Neutrophil (primary cell): Measurements from ENCODE around the gene RUNDC3A.
"Not testable (repeated sequence)": the region's sequence is repeated elsewhere in the genome, so short reads cannot be mapped to it uniquely, and the experiment has no call there.

Experiments
- H3K27ac ChIP-seq: fragments of 200-600 bp; sonication (generic); 2 replicates; pipeline ENCODE4 v1.5.1; 2016; ENCODE audit warnings: mild to moderate bottlenecking, moderate library complexity
- H3K27me3 ChIP-seq: fragments of 200-600 bp; sonication (generic); 2 replicates; pipeline ENCODE4 v1.6.0; 2016; ENCODE audit warnings: mild to moderate bottlenecking
- H3K36me3 ChIP-seq: fragments of 200-600 bp; sonication (generic); 2 replicates; pipeline ENCODE4 v1.5.1; 2017
- H3K4me1 ChIP-seq, 2 experiments: fragments of 200-600 bp in 1 of 2; sonication (generic) in 1 of 2; 1 replicate in 1 of 2; 2 replicates in 1 of 2; pipeline versions ENCODE4 v1.5.1 to v1.6.1; 2013 to 2016; ENCODE audit warnings: low read depth in 1 of 2, low read length in 1 of 2, mild to moderate bottlenecking in 1 of 2, moderate library complexity in 1 of 2; ENCODE audit not compliant: control insufficient read depth in 1 of 2, insufficient read depth in 1 of 2
- H3K4me3 ChIP-seq, 2 experiments: fragments of 200-600 bp in 1 of 2; sonication (generic) in 1 of 2; 1 replicate in 1 of 2; 2 replicates in 1 of 2; pipeline ENCODE4 v1.5.1; 2013 to 2016; ENCODE audit warnings: low read depth in 1 of 2, low read length in 1 of 2, mild to moderate bottlenecking in 1 of 2, moderate library complexity in 1 of 2
- H3K9me3 ChIP-seq: fragments of 200-600 bp; sonication (generic); 2 replicates; pipeline ENCODE4 v1.5.1; 2016
- TF ChIP-seq, protein P1 (sequence below): fragments of 200-600 bp; sonication (generic); IDR thresholded peaks from 2 replicates; pipeline ENCODE4 v1.5.1; 2016; ENCODE audit warnings: antibody characterized with exemption

RUNDC3A gene

DNA sequence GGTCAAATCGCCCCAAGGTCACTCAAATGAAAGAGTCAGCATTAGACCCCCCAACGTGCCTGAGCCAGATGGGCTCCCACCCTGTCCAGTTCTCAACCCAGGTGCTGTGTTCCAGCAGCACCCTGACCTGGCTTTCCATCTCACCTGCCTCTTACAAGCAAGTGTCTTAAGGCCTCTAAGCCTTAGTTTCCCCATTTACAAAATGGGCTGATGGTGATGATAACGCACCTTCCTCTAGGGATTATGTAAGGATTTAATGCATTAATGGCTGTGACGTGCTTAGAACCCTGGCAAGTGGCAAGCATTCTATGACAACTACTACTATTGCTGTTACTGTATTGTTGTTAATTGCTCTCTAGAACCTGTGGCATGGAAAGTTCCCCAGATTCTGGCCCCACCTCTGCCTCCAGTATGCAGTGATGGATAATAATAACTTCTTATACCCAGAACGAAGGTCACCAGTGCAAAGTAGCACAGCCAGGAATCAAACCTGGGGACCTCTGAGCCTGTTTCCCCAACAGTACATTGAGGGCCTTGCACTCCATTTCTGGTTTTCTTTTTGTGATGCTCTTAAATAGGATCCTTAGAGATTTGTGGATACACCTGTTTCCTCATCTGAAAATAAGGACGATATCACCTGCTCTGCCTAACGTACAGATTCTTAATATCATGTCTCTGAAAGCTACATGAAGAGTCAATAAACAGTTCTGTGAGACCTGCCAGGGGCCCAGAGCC lies 19.5 kb downstream of the RUNDC3A start:
- no peaks in the 10 kb centered on the region for H3K27me3 ChIP-seq
- TF ChIP-seq, protein P1, sequence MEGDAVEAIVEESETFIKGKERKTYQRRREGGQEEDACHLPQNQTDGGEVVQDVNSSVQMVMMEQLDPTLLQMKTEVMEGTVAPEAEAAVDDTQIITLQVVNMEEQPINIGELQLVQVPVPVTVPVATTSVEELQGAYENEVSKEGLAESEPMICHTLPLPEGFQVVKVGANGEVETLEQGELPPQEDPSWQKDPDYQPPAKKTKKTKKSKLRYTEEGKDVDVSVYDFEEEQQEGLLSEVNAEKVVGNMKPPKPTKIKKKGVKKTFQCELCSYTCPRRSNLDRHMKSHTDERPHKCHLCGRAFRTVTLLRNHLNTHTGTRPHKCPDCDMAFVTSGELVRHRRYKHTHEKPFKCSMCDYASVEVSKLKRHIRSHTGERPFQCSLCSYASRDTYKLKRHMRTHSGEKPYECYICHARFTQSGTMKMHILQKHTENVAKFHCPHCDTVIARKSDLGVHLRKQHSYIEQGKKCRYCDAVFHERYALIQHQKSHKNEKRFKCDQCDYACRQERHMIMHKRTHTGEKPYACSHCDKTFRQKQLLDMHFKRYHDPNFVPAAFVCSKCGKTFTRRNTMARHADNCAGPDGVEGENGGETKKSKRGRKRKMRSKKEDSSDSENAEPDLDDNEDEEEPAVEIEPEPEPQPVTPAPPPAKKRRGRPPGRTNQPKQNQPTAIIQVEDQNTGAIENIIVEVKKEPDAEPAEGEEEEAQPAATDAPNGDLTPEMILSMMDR = no peak
- no peaks in the 10 kb centered on the region for H3K36me3 ChIP-seq
- H3K4me1 ChIP-seq = peaks cover 62 to 66% of the 10 kb centered on the region in 2 experiments
- no peaks in the 10 kb centered on the region for H3K9me3 ChIP-seq
- H3K27ac ChIP-seq = no peak overlapping the region
- no peak overlapping the region for H3K4me3 ChIP-seq

DNA sequence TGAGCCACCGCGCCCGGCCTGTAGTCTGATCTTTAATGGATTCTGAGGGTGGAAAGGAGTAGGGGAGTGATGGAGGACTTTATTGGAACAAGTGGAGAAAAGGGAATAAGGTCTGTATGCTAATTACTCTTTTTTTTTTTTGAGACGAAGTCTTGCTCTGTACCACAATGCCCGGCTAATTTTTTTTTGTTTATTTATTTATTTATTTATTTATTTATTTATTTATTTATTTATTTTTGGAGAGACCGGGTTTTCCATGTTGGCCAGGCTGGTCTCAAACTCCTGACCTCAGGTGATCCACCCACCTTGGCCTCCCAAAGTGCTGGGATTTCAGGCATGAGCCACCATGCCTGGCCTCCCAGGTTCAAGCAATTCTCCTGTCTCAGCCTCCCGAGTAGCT lies 21.1 kb downstream of the RUNDC3A start:
- peaks cover 69 to 74% of the 10 kb centered on the region in 2 experiments for H3K4me1 ChIP-seq
- H3K27me3 ChIP-seq, H3K4me3 ChIP-seq, H3K9me3 ChIP-seq, H3K27ac ChIP-seq, H3K36me3 ChIP-seq: not testable (repeated sequence)

DNA sequence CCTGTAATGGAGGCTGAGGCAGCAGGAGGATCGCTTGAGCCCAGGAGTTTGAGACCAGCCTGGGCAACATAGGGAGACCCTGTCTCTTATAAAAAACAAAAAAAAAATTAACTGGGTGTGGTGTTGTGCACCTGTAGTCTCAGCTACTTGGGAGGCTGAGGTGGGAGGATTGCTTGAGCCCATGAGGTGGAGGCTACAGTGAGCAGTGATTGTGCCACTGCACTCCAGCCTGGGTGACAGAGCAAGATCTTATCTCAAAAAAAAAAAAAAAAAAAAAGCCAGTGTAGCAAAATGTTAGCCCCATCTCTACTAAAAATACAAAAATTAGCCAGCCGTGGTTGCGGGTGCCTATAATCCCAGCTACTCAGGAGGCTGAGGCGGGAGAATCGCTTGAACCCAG lies 21.9 kb downstream of the RUNDC3A start:
- not testable (repeated sequence) for H3K9me3 ChIP-seq, H3K27ac ChIP-seq, H3K27me3 ChIP-seq, H3K4me3 ChIP-seq, H3K36me3 ChIP-seq
- peaks cover 71 to 76% of the 10 kb centered on the region in 2 experiments for H3K4me1 ChIP-seq

DNA sequence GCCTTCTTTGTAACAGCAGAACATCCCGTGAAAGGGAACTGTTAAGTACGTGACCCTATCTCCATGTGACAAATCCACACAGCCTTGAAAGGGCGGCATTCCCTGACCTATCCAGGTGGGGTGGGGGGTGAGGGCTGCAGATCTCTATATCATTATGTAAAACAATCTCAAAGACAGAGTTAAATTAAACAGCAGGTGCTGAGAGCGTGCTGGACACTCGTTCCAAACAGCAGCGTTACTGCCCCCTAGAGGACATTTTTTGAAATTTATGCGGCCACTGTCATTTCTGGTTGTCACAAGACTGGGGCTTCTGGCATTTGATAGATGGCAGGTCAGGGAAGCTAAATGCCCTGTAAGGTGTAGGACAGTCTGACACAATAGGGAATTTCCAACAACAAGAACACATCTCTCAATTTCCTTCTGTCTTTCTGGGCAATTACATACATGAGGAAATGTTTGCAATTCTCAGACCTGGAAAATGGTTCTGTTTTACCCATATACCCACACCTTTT lies 22.9 kb downstream of the RUNDC3A start:
- Histone ChIP-seq H3K4me3 (peak overlapping the region in 1 of 2 experiments; percentile 43), H3K9me3 (no peaks in the 10 kb centered on the region), H3K27ac (peak overlapping the region; percentile 86), H3K36me3 (no peaks in the 10 kb centered on the region), H3K27me3 (no peaks in the 10 kb centered on the region), H3K4me1 (peaks cover 71 to 76% of the 10 kb centered on the region in 2 experiments)
- TF ChIP-seq, protein P1 = peak; percentile 78

DNA sequence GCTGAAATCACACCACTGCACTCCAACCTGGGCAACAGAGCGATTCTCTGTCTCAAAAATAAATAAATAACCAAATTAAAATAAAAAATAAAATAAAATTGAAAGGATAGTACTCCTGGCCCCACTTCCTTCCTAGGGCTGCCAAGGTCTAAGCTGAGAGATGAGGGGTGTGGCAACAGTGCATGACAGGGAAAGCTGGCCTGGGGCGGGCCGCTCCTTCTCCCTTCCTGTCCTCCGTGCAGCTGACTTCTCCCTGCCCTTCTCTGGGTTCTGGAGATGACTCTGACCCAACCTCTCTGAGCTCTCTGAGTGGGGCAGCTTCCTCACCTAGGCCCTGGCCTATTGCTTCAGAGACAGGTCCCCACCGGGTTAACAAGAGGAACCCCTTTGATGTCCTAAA lies 25.0 kb downstream of the RUNDC3A start:
- peak overlapping the region; percentile 86 for H3K27ac ChIP-seq
- no peaks in the 10 kb centered on the region for H3K9me3 ChIP-seq
- H3K4me3 ChIP-seq = peak overlapping the region in 1 of 2 experiments; percentile 43
- H3K36me3 ChIP-seq = no peaks in the 10 kb centered on the region
- no peaks in the 10 kb centered on the region for H3K27me3 ChIP-seq
- TF ChIP-seq, protein P1 = no peak
- peaks cover 70 to 74% of the 10 kb centered on the region in 2 experiments for H3K4me1 ChIP-seq

DNA sequence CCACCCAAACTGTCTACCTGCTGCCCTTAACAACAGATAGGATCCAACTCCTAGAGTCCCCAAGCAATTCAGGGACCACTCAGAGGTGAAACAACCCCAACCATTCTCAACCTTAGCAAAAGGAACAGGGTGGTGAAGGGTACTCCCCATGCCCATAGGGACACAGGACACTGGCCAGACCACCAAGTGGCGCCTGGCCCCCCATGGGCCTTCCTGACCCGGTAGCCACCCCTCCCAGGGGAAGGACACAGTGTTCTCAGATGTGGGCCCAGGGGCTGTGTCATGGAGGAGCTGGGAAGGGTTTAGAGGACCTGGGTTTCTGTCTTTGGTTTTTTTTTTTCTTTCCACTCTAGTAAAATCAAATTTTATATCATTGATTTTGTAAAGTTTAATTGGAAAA lies 25.9 kb downstream of the RUNDC3A start:
- peaks cover 80 to 84% of the 10 kb centered on the region in 2 experiments for H3K4me1 ChIP-seq
- H3K36me3 ChIP-seq = no peaks in the 10 kb centered on the region
- no peaks in the 10 kb centered on the region for H3K27me3 ChIP-seq
- H3K27ac ChIP-seq = peak overlapping the region; percentile 86
- no peaks in the 10 kb centered on the region for H3K9me3 ChIP-seq
- TF ChIP-seq, protein P1 = no peak
- H3K4me3 ChIP-seq = peak overlapping the region in 1 of 2 experiments; percentile 43
